ENCODE measurements around the gene STN1. TPM values are rescaled to one million over a fixed set of nuclear protein-coding genes. Genes with fewer than 3 reads are reported as not detected.

Gene STN1
- total RNA-seq, 2 donors from 2014 or later, result 13.5 to 19.9 TPM

DNA sequence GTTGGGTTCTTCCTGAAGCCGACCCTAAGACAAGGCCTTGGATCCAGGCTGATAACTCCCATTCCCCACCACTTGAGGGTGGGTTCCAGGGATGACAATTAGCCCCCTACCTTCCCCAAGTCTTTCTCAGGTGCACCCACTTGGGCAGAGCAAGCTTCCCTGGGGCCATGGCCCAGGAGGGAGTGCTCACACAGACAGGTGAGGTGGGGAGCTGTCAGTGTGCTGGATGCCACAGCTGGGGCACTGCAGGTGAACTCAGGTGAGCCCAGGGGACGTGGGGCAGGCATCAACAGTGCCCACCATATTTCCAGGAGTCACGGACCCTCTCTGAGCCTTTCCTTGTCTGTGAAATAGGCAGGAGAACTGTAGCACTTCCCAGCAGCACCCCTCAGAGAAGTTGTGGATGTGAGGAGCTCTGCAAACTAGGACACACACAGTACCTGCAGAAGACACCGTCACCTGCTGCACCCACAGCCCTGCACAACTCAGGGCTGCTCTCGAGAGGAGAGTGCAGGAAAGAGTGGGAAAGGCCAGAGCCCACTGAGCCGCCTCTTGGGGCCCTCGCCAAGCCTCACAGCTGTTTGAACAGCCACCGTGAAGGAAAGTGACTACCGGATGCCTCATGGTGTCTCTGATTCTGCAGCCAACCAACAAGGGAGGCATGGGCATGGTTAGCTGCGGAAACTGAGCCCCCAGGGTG lies 80.5 kb downstream of the STN1 start:
- no peak overlapping the region for H3K9ac ChIP-seq (ENCODE audit: extremely low read depth, low read length, poor library complexity, severe bottlenecking)
- no peaks in the 10 kb centered on the region for H3K27me3 ChIP-seq (ENCODE audit: control insufficient read depth, insufficient read depth, low read length, poor library complexity, severe bottlenecking)
- no peak for DNase-seq
- peak overlapping the region; percentile 5 for H3K27ac Mint-ChIP-seq
- H3K9me3 ChIP-seq (ENCODE audit: control insufficient read depth, low read length), result peaks cover 6% of the 10 kb centered on the region
- peaks cover 82% of the 10 kb centered on the region for H3K4me1 Mint-ChIP-seq
- peak overlapping the region; percentile 16 for H3K4me3 ChIP-seq (ENCODE audit: low read length)
- TF ChIP-seq, protein P1, sequence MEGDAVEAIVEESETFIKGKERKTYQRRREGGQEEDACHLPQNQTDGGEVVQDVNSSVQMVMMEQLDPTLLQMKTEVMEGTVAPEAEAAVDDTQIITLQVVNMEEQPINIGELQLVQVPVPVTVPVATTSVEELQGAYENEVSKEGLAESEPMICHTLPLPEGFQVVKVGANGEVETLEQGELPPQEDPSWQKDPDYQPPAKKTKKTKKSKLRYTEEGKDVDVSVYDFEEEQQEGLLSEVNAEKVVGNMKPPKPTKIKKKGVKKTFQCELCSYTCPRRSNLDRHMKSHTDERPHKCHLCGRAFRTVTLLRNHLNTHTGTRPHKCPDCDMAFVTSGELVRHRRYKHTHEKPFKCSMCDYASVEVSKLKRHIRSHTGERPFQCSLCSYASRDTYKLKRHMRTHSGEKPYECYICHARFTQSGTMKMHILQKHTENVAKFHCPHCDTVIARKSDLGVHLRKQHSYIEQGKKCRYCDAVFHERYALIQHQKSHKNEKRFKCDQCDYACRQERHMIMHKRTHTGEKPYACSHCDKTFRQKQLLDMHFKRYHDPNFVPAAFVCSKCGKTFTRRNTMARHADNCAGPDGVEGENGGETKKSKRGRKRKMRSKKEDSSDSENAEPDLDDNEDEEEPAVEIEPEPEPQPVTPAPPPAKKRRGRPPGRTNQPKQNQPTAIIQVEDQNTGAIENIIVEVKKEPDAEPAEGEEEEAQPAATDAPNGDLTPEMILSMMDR (conservative IDR thresholded peaks at IDR 0.05), result no peak
- no peaks in the 10 kb centered on the region for H3K36me3 Mint-ChIP-seq (ENCODE audit: low read depth)
- peak overlapping the region; percentile 6 for H3K4me3 Mint-ChIP-seq
- no peaks in the 10 kb centered on the region for H3K27me3 Mint-ChIP-seq (ENCODE audit: insufficient read depth)
- peaks cover 4% of the 10 kb centered on the region for H3K9me3 Mint-ChIP-seq
- WGBS, 2 experiments (ENCODE audit: insufficient coverage in 1 of 2, insufficient read length in 1 of 2), result 87 to 89% methylated on average over 3 to 10 of the region's 10 CpGs
- peaks cover 60% of the 10 kb centered on the region for H3K4me1 ChIP-seq (ENCODE audit: control insufficient read depth, insufficient read depth, low read length)
- no peak overlapping the region for H3K27ac ChIP-seq (ENCODE audit: low read depth, low read length)
- no peaks in the 10 kb centered on the region for H3K36me3 ChIP-seq (ENCODE audit: control insufficient read depth, insufficient read depth, low read length)

DNA sequence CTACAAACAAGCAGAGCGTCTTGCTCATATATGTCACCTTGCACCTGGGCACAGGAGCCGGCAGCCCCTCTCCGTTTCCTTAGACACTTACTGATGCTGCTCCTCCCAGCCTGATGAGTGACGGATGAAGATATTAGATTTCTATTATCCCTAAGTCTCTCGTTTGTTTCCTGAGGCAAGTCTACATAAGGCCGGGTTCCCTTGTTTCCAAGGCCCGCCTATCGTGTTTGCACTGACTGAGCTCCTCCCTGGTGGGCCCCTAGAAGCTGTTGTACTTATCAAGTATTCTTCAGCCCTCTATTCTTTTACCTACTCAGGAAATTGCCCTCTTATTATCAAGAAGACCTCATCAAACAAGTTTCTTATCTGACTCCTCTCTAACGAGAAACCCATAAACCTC lies 81.1 kb downstream of the STN1 start:
- DNase-seq, result peak; percentile 63
- Histone ChIP-seq H3K9ac (ENCODE audit: extremely low read depth, low read length, poor library complexity, severe bottlenecking) (no peak overlapping the region), H3K9me3 (ENCODE audit: control insufficient read depth, low read length) (peaks cover 9% of the 10 kb centered on the region), H3K36me3 (ENCODE audit: control insufficient read depth, insufficient read depth, low read length) (no peaks in the 10 kb centered on the region), H3K4me1 (ENCODE audit: control insufficient read depth, insufficient read depth, low read length) (peaks cover 60% of the 10 kb centered on the region), H3K27ac (ENCODE audit: low read depth, low read length) (no peak overlapping the region), H3K4me3 (ENCODE audit: low read length) (peak overlapping the region; percentile 16), H3K27me3 (ENCODE audit: control insufficient read depth, insufficient read depth, low read length, poor library complexity, severe bottlenecking) (no peaks in the 10 kb centered on the region)
- WGBS, 2 experiments (ENCODE audit: insufficient coverage in 1 of 2, insufficient read length in 1 of 2), result 65 to 70% methylated on average over 9 of the region's 9 CpGs
- Mint-ChIP-seq H3K4me3 (peak overlapping the region; percentile 6), H3K27ac (peak overlapping the region; percentile 5), H3K36me3 (ENCODE audit: low read depth) (no peaks in the 10 kb centered on the region), H3K4me1 (peaks cover 80% of the 10 kb centered on the region), H3K9me3 (peaks cover 8% of the 10 kb centered on the region), H3K27me3 (ENCODE audit: insufficient read depth) (no peaks in the 10 kb centered on the region)
- TF ChIP-seq, protein P1 (conservative IDR thresholded peaks at IDR 0.05), result no peak

DNA sequence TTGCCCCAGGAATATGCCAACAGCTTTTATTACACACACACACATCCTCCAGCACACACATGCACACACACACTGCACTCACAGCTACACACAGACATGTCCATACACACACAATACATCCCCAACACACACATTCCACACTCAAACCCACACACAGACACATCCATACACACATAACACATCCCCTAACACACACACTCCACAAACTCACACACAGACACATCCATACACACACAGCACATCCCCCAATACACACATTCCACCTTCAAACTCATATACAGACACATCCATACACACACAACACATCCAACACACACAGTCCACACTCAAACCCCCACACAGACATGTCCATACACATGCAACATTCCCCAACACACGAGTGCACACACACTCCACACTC lies 81.7 kb downstream of the STN1 start:
- Histone ChIP-seq H3K4me3 (ENCODE audit: low read length) (peak overlapping the region; percentile 4), H3K27me3 (ENCODE audit: control insufficient read depth, insufficient read depth, low read length, poor library complexity, severe bottlenecking) (no peaks in the 10 kb centered on the region), H3K4me1 (ENCODE audit: control insufficient read depth, insufficient read depth, low read length) (peaks cover 57% of the 10 kb centered on the region), H3K36me3 (ENCODE audit: control insufficient read depth, insufficient read depth, low read length) (no peaks in the 10 kb centered on the region), H3K9ac (ENCODE audit: extremely low read depth, low read length, poor library complexity, severe bottlenecking) (no peak overlapping the region), H3K27ac (ENCODE audit: low read depth, low read length) (no peak overlapping the region), H3K9me3 (ENCODE audit: control insufficient read depth, low read length) (peaks cover 9% of the 10 kb centered on the region)
- no peaks in the 10 kb centered on the region for H3K36me3 Mint-ChIP-seq (ENCODE audit: low read depth)
- H3K27ac Mint-ChIP-seq, result peak overlapping the region; percentile 11
- peaks cover 10% of the 10 kb centered on the region for H3K9me3 Mint-ChIP-seq
- DNase-seq, result peak; percentile 37
- H3K4me1 Mint-ChIP-seq, result peaks cover 75% of the 10 kb centered on the region
- H3K27me3 Mint-ChIP-seq (ENCODE audit: insufficient read depth), result no peaks in the 10 kb centered on the region
- WGBS, 2 experiments (ENCODE audit: insufficient coverage in 1 of 2, insufficient read length in 1 of 2), result 83 to 96% methylated on average over 1 of the region's 1 CpG
- no peak overlapping the region for H3K4me3 Mint-ChIP-seq
- TF ChIP-seq, protein P1 (conservative IDR thresholded peaks at IDR 0.05), result no peak
